Measurements from ENCODE around the gene CPNE4. TPM values are rescaled to one million over a fixed set of nuclear protein-coding genes. Genes with fewer than 3 reads are reported as not detected.

The CPNE4 gene
- total and polyA plus RNA-seq, 2 donors (not counting 3 experiments of a cell fraction or from before 2014, with no cell fraction given) = not detected

DNA sequence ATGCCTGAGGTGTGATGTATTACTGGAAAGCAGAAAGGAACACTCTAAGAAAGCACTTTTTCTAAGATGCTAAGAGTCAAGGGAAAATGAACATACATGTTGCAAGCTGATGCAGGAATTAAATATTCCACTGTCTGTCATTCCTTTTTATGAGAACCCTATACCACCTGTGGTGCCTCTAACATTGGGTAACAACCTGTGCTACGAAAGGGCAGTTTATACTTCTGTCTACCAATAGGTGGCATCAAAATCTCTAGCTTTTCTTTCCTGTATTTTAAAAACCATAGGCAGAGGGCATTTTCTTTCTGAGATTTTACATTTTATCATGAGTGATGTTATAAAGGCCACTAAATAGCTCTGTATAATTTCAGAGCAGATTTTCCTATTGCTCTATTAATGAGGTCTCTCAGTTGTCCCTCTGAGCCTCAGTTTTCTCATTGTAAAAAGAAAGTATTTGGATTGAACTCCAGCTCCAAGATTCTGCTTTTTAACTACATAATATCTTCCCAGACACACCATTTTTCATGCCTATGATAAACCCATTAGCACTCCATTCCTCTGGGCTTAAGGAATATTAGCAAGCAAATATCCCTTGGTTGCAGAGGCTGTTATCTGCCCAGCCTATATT lies 3.5 kb upstream of the CPNE4 start:
- intact Hi-C loops (cut with micrococcal nuclease) = loop anchor here (1.0 to 5.0 kb wide), 3 partner anchors 142 to 359 kb away; no protein-coding TSS in a partner anchor
- CTCF ChIA-PET = interaction anchor here (0.8 to 4.2 kb wide), 24 partner anchors 9 to 984 kb away, joined by 3 to 163 read pairs (median 4); no protein-coding TSS in a partner anchor
- no peaks in the 10 kb centered on the region for H3K9me1 ChIP-seq (replicated peaks; ENCODE audit: control insufficient read depth, extremely low read depth, insufficient read depth, low read length)
- H3K27me3 ChIP-seq (ENCODE audit: control insufficient read depth in 2 of 2, insufficient read depth in 2 of 2, low read length in 2 of 2) = peaks cover 17 to 18% of the 10 kb centered on the region in 2 experiments
- BruUV-seq (replicated peaks) = no TSS peak
- no peaks in the 10 kb centered on the region for H3K79me2 ChIP-seq (ENCODE audit: control insufficient read depth, insufficient read depth, low read length)
- dilution Hi-C loops (cut with MboI; ENCODE audit: extremely low pct_ligation_motif_present, low sequenced_read_pairs) = no loop called here
- POLR2A ChIA-PET = interaction anchor here (0.6 kb wide), 1 partner anchor 835 kb away, joined by 3 read pairs; no protein-coding TSS in a partner anchor
- no peak overlapping the region for H3K9ac ChIP-seq (replicated peaks; ENCODE audit: extremely low read depth, insufficient read depth, low read length)
- no peaks in the 10 kb centered on the region for H3K36me3 ChIP-seq (ENCODE audit: control insufficient read depth in 2 of 2, extremely low read depth in 1 of 2, insufficient read depth in 2 of 2, low read length in 2 of 2)
- no peaks in the 10 kb centered on the region for H3K9me3 ChIP-seq (replicated peaks; ENCODE audit: control insufficient read depth, insufficient read depth, low read length)
- TF ChIP-seq JUN (IDR thresholded peaks at IDR 0.05; ENCODE audit: borderline replicate concordance, insufficient read depth, insufficient read length, low read depth) = no peak
- TF ChIP-seq GATA2 (IDR thresholded peaks at IDR 0.05; ENCODE audit: insufficient read depth, insufficient read length, low read depth, low read length) = no peak
- TF ChIP-seq FOS (IDR thresholded peaks at IDR 0.05; ENCODE audit: borderline replicate concordance, insufficient read depth, low read length) = no peak
- peak; percentile 30 to 53 for TF ChIP-seq CTCF (IDR thresholded peaks at IDR 0.05; ENCODE audit: extremely low read depth in 1 of 2, insufficient read depth in 1 of 2, low read depth in 1 of 2, low read length in 2 of 2)
- no peak for TF ChIP-seq POLR2A (IDR thresholded peaks at IDR 0.05; ENCODE audit: low read depth, low read length)
- no peak overlapping the region for H3K4me2 ChIP-seq (ENCODE audit: insufficient read depth, low read length)
- no peak overlapping the region for H3K27ac ChIP-seq (ENCODE audit: insufficient read depth, low read depth, low read length)
- peak; percentile 44 for FAIRE-seq
- H4K20me1 ChIP-seq (replicated peaks; ENCODE audit: control insufficient read depth, extremely low read depth, insufficient read depth, low read length) = peaks cover 2% of the 10 kb centered on the region
- no peak overlapping the region for H2AFZ ChIP-seq (ENCODE audit: low read depth, low read length)
- no peaks in the 10 kb centered on the region for H3K4me1 ChIP-seq (ENCODE audit: control insufficient read depth, extremely low read depth, insufficient read depth, low read length)
- H3K4me3 ChIP-seq (replicated peaks in 1 of 3; ENCODE audit: insufficient read depth in 1 of 3, low read depth in 1 of 3, low read length in 3 of 3) = no peak overlapping the region
- DNase-seq (ENCODE audit: low read depth, low spot score) = peak; percentile 17

All from endothelial cell of umbilical vein (primary cell).